Measurements from ENCODE around the gene SCN5A.

SCN5A gene

DNA sequence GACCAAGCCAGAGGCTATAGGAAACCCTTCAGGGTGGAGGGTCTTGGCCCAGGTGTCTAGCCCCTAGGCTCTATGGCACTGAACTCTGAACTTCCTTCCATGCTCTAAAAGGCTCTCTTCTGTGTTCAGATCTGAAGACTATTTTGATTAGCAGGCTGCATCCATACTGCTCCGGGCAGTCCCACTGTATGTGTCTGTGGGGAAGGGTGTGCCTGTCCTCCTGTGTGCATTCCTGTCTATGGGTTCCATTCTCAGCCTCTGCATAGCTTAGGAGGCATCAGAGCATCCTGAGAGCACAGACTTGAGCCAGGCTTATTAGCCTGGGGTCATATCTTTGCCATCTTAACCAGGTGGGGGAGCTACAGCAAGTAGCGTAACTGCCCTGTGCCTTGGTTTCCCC, 115.3 kb downstream of the SCN5A start:
- Histone ChIP-seq H3K4me1 (ENCODE audit: control insufficient read depth, insufficient read depth, low read length) (peaks cover 10% of the 10 kb centered on the region), H3K36me3 (ENCODE audit: control insufficient read depth, insufficient read depth, low read length) (no peaks in the 10 kb centered on the region), H3K27me3 (ENCODE audit: control insufficient read depth, insufficient read depth, low read length) (no peaks in the 10 kb centered on the region), H3K9ac (ENCODE audit: low read depth, low read length) (no peak overlapping the region), H3K4me3 (ENCODE audit: low read depth, low read length) (no peak overlapping the region), H3K9me3 (ENCODE audit: control insufficient read depth, insufficient read depth, low read length) (no peaks in the 10 kb centered on the region)

DNA sequence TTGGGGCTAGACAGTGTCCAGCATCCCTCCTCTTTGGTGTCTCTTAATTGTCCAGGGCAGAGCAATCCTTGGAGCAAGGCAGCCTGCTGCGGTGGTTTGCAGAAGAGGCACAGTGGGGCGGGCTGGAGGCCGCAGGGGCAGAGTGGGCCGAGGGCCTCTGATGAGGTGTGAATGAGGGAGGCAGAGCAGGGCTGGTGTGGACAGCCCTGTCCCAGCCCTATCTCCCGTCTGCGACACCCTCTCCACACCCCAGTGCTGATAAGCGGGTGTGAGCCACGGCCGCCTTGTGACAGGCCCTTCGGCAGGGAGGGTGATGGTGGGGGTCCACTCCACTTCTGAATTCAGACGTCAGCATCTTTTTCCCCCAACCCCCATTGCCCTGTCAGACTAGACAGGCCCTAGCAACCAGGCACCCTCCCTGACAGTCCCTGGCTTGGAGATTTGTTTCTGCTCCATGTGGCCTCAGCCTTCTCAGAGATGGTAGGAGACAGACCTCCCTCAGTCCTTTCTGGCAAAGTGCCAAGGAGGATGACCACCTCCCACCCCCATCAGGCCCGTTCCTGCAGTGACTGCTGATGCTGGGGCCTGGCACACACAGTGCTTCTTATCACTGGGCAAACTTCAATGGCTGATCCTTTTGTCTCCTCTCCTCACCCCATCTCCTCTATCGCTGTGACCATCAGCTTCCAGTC, 116.1 kb downstream of the SCN5A start:
- no peaks in the 10 kb centered on the region for H3K9me3 ChIP-seq (ENCODE audit: control insufficient read depth, insufficient read depth, low read length)
- no peak overlapping the region for H3K9ac ChIP-seq (ENCODE audit: low read depth, low read length)
- H3K36me3 ChIP-seq (ENCODE audit: control insufficient read depth, insufficient read depth, low read length) = no peaks in the 10 kb centered on the region
- H3K4me1 ChIP-seq (ENCODE audit: control insufficient read depth, insufficient read depth, low read length) = peaks cover 10% of the 10 kb centered on the region
- H3K4me3 ChIP-seq (ENCODE audit: low read depth, low read length) = no peak overlapping the region
- H3K27me3 ChIP-seq (ENCODE audit: control insufficient read depth, insufficient read depth, low read length) = no peaks in the 10 kb centered on the region

DNA sequence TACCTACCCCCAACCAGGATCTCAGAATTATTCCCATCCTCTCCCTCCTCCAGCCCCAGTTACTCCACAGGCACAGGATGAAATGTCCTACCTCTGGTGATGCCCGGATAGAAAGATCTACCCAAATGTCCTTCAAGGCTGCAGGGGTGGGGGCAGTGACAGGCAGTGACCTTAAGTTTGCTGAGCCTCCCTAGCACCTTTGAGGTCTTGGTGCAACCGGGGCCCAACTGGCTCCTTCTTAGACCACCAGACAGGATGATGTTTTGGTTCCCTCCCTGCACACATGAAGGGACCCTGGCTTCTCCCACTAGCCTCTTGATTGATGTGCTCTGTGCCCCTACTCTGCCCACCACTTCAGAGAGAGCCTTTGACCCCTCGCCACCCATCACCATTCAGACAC, 117.0 kb downstream of the SCN5A start:
- Histone ChIP-seq H3K4me1 (ENCODE audit: control insufficient read depth, insufficient read depth, low read length) (peaks cover 10% of the 10 kb centered on the region), H3K27me3 (ENCODE audit: control insufficient read depth, insufficient read depth, low read length) (no peaks in the 10 kb centered on the region), H3K4me3 (ENCODE audit: low read depth, low read length) (no peak overlapping the region), H3K36me3 (ENCODE audit: control insufficient read depth, insufficient read depth, low read length) (no peaks in the 10 kb centered on the region), H3K9me3 (ENCODE audit: control insufficient read depth, insufficient read depth, low read length) (no peaks in the 10 kb centered on the region), H3K9ac (ENCODE audit: low read depth, low read length) (no peak overlapping the region)

DNA sequence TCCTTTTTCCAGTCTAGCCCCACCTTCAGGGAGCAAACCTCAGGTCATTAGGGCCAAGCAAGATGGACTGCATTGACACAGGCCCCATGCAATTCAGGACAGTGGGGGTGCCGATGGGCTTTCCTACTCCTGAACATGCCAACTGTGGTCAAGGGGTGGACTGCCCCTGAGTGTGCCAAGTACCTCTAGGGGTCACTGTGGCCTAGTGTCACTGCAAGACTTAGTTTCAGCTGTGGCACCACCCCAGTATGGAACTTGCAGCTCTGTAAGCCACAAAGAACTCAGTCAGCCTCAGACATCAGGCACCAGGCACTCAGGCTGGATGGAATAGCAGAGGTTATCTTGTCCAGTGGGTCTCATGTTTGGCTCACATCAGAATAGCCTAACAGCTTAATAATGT, 121.0 kb downstream of the SCN5A start:
- no peaks in the 10 kb centered on the region for H3K27me3 ChIP-seq (ENCODE audit: control insufficient read depth, insufficient read depth, low read length)
- no peaks in the 10 kb centered on the region for H3K36me3 ChIP-seq (ENCODE audit: control insufficient read depth, insufficient read depth, low read length)
- H3K4me3 ChIP-seq (ENCODE audit: low read depth, low read length) = no peak overlapping the region
- no peak overlapping the region for H3K9ac ChIP-seq (ENCODE audit: low read depth, low read length)
- no peaks in the 10 kb centered on the region for H3K9me3 ChIP-seq (ENCODE audit: control insufficient read depth, insufficient read depth, low read length)
- H3K4me1 ChIP-seq (ENCODE audit: control insufficient read depth, insufficient read depth, low read length) = no peaks in the 10 kb centered on the region

DNA sequence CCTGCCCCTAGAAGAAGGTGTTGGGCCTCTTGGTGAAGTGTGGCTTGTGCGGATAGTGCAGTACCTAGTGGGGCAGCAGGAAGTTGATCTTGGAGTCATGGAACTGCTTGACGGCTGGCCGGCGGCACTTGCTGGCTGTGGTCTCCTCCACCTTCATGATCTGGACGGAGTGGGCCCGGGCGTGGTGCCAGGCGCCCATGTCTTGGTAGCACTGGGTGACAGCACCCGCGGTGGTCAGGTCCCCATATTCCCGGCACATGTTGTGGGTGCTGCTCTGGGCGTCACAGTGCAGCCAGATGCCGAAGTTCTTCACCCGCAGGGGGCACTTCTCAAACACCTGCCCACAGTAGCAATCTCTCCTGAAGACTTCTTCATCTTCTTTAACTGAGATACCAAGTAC, 122.7 kb downstream of the SCN5A start:
- Histone ChIP-seq H3K27me3 (ENCODE audit: control insufficient read depth, insufficient read depth, low read length) (no peaks in the 10 kb centered on the region), H3K4me1 (ENCODE audit: control insufficient read depth, insufficient read depth, low read length) (no peaks in the 10 kb centered on the region), H3K4me3 (ENCODE audit: low read depth, low read length) (no peak overlapping the region), H3K36me3 (ENCODE audit: control insufficient read depth, insufficient read depth, low read length) (no peaks in the 10 kb centered on the region), H3K9me3 (ENCODE audit: control insufficient read depth, insufficient read depth, low read length) (no peaks in the 10 kb centered on the region), H3K9ac (ENCODE audit: low read depth, low read length) (no peak overlapping the region)

DNA sequence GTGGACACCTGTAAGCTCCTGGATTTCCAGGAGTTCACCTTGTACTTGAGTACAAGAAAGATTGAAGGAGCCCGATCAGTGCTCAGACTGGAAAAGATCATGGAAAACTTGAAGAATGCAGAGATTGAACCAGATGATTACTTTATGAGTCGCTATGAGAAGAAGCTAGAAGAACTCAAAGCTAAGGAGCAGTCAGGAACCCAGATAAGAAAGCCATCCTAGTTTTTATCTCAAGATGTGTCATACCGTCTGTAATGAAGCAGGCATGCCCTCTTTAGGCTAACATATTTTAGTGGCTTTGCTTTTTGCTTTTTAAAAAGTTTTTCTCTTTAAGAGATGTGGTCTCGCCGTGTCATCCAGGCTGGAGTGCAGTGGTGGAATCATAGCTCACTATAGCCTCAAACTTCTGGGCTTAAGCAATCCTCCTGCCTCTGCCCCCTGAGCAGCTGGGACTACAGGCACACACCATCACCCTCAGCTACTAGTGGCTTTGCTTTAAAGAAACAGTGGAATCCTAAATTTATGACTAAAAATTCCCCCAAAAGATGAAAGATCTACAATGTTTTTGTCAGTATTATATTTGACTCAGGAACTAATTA, 125.2 kb downstream of the SCN5A start:
- Histone ChIP-seq H3K36me3 (ENCODE audit: control insufficient read depth, insufficient read depth, low read length) (no peaks in the 10 kb centered on the region), H3K9me3 (ENCODE audit: control insufficient read depth, insufficient read depth, low read length) (no peaks in the 10 kb centered on the region), H3K4me1 (ENCODE audit: control insufficient read depth, insufficient read depth, low read length) (peaks cover 8% of the 10 kb centered on the region), H3K4me3 (ENCODE audit: low read depth, low read length) (no peak overlapping the region), H3K27me3 (ENCODE audit: control insufficient read depth, insufficient read depth, low read length) (no peaks in the 10 kb centered on the region), H3K9ac (ENCODE audit: low read depth, low read length) (no peak overlapping the region)

DNA sequence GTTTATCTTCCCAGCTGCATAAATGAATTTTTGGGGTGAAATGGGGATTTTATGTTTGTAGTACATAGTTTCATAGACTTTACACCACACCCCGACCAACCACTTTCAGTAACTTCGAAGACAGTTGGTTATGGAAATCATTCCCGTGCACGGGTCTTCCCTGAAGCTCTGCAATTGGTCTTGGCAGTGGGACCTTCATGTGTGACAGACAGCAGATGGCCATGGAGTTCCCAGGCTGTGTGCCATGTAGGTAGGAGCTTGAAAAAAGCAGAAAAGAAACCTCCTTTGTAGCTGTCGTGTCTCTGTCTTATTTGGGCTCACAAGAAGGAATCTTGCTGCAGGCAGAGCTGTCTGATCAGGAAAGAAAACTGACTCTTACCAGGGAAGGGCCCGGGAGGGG, 127.5 kb downstream of the SCN5A start:
- no peak overlapping the region for H3K9ac ChIP-seq (ENCODE audit: low read depth, low read length)
- no peaks in the 10 kb centered on the region for H3K9me3 ChIP-seq (ENCODE audit: control insufficient read depth, insufficient read depth, low read length)
- H3K27me3 ChIP-seq (ENCODE audit: control insufficient read depth, insufficient read depth, low read length) = no peaks in the 10 kb centered on the region
- no peak overlapping the region for H3K4me3 ChIP-seq (ENCODE audit: low read depth, low read length)
- H3K36me3 ChIP-seq (ENCODE audit: control insufficient read depth, insufficient read depth, low read length) = no peaks in the 10 kb centered on the region
- peaks cover 8% of the 10 kb centered on the region for H3K4me1 ChIP-seq (ENCODE audit: control insufficient read depth, insufficient read depth, low read length)

DNA sequence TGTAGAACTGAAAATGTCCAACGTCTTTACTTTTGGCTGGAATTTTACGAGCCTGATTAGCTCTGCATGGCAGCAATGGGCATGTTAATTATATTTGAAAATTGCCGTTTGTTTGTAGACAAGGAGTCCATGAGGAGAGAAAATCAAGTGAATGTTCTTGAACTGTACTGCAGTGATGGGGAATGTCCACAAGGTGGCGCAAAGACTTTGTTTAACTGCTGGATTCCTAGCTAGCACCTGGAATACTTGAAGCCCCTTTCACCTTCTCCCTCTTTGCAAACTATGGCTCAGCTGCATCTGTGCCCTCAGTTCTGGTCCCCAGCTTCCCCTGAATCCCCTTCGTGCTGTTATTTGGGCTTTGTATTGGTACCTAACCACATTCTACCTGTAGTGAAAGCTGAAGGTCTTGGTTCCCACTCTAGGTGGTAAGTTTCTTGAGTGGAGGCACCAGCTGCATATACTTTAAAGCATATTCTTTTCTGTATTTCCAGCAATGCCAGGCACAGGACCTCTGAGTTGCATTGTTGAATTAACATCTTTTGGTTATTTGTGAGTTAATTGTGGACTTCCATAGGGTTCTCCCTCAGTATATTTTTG, 128.0 kb downstream of the SCN5A start:
- Histone ChIP-seq H3K4me3 (ENCODE audit: low read depth, low read length) (no peak overlapping the region), H3K27me3 (ENCODE audit: control insufficient read depth, insufficient read depth, low read length) (no peaks in the 10 kb centered on the region), H3K36me3 (ENCODE audit: control insufficient read depth, insufficient read depth, low read length) (no peaks in the 10 kb centered on the region), H3K9ac (ENCODE audit: low read depth, low read length) (no peak overlapping the region), H3K4me1 (ENCODE audit: control insufficient read depth, insufficient read depth, low read length) (peaks cover 8% of the 10 kb centered on the region), H3K9me3 (ENCODE audit: control insufficient read depth, insufficient read depth, low read length) (no peaks in the 10 kb centered on the region)

DNA sequence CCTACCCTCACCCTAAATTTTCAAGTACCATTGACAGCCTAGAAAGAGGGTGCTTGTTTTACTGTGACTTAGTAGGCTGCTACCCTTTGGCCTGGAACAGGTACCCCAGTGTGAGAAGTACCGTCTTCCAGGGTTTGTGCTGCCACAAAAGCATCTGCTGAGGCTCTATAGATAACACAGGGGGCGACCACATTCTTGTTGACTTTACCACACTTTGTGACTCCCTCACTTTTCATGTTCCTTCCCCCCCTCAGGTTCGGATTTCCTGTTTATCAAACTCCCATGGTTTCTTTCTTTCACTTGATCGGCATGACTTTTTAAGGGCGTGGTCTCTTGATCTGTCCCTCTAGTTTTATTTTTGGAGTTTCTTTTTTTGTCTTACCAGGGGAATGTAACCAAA, 129.8 kb downstream of the SCN5A start:
- Histone ChIP-seq H3K36me3 (ENCODE audit: control insufficient read depth, insufficient read depth, low read length) (no peaks in the 10 kb centered on the region), H3K9ac (ENCODE audit: low read depth, low read length) (no peak overlapping the region), H3K4me1 (ENCODE audit: control insufficient read depth, insufficient read depth, low read length) (peaks cover 8% of the 10 kb centered on the region)

DNA sequence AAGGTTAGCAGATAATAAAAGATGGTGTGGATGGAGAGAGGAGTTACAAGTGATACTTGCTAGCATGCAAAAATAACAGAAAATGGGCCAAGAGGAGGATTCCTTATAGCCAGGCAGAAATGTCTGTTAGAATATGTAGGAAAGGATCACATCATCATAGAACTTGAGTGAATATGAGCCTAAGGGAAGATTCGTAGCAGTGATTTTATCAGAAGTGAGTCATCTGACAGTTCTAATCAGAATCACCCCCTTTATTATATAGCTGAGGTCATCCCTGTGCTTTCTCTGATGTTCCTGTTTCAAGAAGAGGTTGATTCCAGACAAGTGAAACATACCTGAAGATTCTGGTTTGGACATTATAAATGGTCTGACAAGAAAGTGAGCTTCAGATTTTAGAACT, 130.5 kb downstream of the SCN5A start:
- Histone ChIP-seq H3K9ac (ENCODE audit: low read depth, low read length) (no peak overlapping the region), H3K27me3 (ENCODE audit: control insufficient read depth, insufficient read depth, low read length) (no peaks in the 10 kb centered on the region), H3K9me3 (ENCODE audit: control insufficient read depth, insufficient read depth, low read length) (no peaks in the 10 kb centered on the region), H3K4me1 (ENCODE audit: control insufficient read depth, insufficient read depth, low read length) (peaks cover 8% of the 10 kb centered on the region), H3K4me3 (ENCODE audit: low read depth, low read length) (no peak overlapping the region), H3K36me3 (ENCODE audit: control insufficient read depth, insufficient read depth, low read length) (no peaks in the 10 kb centered on the region)

More for the DNA sequence above, 129.8 kb downstream of the SCN5A start:
- Histone ChIP-seq H3K27me3 (ENCODE audit: control insufficient read depth, insufficient read depth, low read length) (no peaks in the 10 kb centered on the region), H3K9me3 (ENCODE audit: control insufficient read depth, insufficient read depth, low read length) (no peaks in the 10 kb centered on the region), H3K4me3 (ENCODE audit: low read depth, low read length) (no peak overlapping the region)

DNA sequence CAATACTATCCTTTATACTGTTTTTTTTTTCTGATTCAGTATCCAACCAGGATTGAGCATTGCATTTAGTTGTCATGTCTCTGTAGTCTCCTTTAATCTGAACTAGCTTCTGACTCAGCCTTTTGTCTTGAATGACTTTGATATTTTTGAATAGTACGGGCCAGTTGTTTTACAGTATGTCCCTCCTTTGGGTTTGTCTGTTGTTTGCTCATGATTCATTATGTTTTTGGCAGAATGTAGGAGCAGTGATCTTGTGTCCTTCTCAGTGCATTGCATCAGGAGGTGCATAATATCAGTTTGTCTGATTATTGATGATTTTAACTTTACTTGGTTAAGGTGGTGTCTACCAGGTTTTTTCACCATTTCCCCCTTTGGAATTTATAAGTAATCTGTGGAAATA, 132.8 kb downstream of the SCN5A start:
- Histone ChIP-seq H3K4me3 (ENCODE audit: low read depth, low read length) (no peak overlapping the region), H3K9me3 (ENCODE audit: control insufficient read depth, insufficient read depth, low read length) (no peaks in the 10 kb centered on the region), H3K9ac (ENCODE audit: low read depth, low read length) (no peak overlapping the region), H3K4me1 (ENCODE audit: control insufficient read depth, insufficient read depth, low read length) (peaks cover 8% of the 10 kb centered on the region), H3K27me3 (ENCODE audit: control insufficient read depth, insufficient read depth, low read length) (no peaks in the 10 kb centered on the region), H3K36me3 (ENCODE audit: control insufficient read depth, insufficient read depth, low read length) (no peaks in the 10 kb centered on the region)

DNA sequence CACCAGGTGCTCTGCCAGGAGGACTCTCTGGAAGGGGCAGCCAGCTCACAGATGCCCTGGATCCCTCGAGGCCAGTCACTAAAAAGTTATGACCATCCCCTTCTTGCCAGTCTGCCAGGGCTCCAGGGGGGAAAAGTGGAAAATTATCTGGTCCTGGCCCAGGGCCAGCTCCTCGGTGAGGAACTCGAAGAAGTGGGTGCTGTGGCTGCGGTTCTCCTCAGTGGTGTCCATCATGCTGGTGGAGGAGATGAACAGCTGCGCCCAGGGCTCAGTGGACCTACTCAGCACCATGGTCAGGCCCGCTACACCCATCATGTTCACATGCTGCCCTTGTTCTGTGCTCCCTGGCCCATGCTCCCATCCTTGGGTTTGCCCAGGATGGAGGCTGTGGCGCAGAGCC, 134.1 kb downstream of the SCN5A start:
- Histone ChIP-seq H3K9me3 (ENCODE audit: control insufficient read depth, insufficient read depth, low read length) (no peaks in the 10 kb centered on the region), H3K9ac (ENCODE audit: low read depth, low read length) (no peak overlapping the region), H3K4me3 (ENCODE audit: low read depth, low read length) (no peak overlapping the region), H3K4me1 (ENCODE audit: control insufficient read depth, insufficient read depth, low read length) (peaks cover 6% of the 10 kb centered on the region), H3K36me3 (ENCODE audit: control insufficient read depth, insufficient read depth, low read length) (no peaks in the 10 kb centered on the region), H3K27me3 (ENCODE audit: control insufficient read depth, insufficient read depth, low read length) (no peaks in the 10 kb centered on the region)
